Activated CD4-positive, alpha-beta memory T cell treated with anti-CD3 and anti-CD28 coated beads for 36 hours (primary cell): Measurements from ENCODE around the gene ABHD2. TPM values are rescaled to one million over a fixed set of nuclear protein-coding genes. Genes with fewer than 3 reads are reported as not detected.
"Not testable (repeated sequence)": the region's sequence is repeated elsewhere in the genome, so short reads cannot be mapped to it uniquely, and the experiment has no call there.

ENCODE experiments used
- CTCF ChIA-PET: fragments of 350-600 bp; sonication (Branson Sonifier 250); formaldehyde crosslinking; loops from one replicate; lab custom pipeline; 2021; ENCODE audit warnings: antibody characterized with exemption, inconsistent platforms; lab: Charles Lee
- POLR2A ChIA-PET: fragments of 350-600 bp; sonication (Branson Sonifier 250); formaldehyde crosslinking; loops from one replicate; lab custom pipeline; 2021; ENCODE audit warnings: antibody characterized with exemption; lab: Charles Lee
- DNase-seq: peaks from one replicate; pipeline ENCODE4 v3.0.0-alpha.2; 2020
- H3K27ac Mint-ChIP-seq: one replicate; pipeline ENCODE4 v1.8.0; 2021; ENCODE audit warnings: mixed read lengths
- H3K27me3 Mint-ChIP-seq: one replicate; pipeline ENCODE4 v1.8.0; 2021; ENCODE audit warnings: mixed read lengths
- H3K36me3 Mint-ChIP-seq: one replicate; pipeline ENCODE4 v1.8.0; 2021; ENCODE audit warnings: mixed read lengths
- H3K4me1 Mint-ChIP-seq: one replicate; pipeline ENCODE4 v1.8.0; 2021; ENCODE audit warnings: low read depth, mixed read lengths
- H3K4me3 Mint-ChIP-seq: one replicate; pipeline ENCODE4 v1.8.0; 2021; ENCODE audit warnings: mild to moderate bottlenecking, mixed read lengths
- H3K9me3 Mint-ChIP-seq: one replicate; pipeline ENCODE4 v1.8.0; 2021; ENCODE audit warnings: mixed read lengths
- intact Hi-C: fragments of 100-400 bp; cut with micrococcal nuclease; formaldehyde crosslinking; loops from one replicate; pipeline ENCODE4 v1.15.1; 2023
- total RNA-seq, 2 experiments: library from RNA; stranded (reverse); gene quantifications; one replicate each; pipeline ENCODE4 v1.2.3, GENCODE V29; 2021

ABHD2 gene
- total RNA-seq, 2 experiments from 2014 or later = 36.0 to 38.5 TPM

- Mint-ChIP-seq H3K27me3 (no peaks in the 10 kb centered on the region), H3K4me1 (peaks cover 15% of the 10 kb centered on the region), H3K4me3 (no peak overlapping the region), H3K36me3 (no peaks in the 10 kb centered on the region), H3K9me3 (no peaks in the 10 kb centered on the region), H3K27ac (no peak overlapping the region)
- ChIA-PET CTCF (interaction anchor here (2.6 kb wide), 1 partner anchor 18 kb away, joined by 9 read pairs; no protein-coding TSS in a partner anchor), POLR2A (no interaction called here)
- intact Hi-C loops = no loop called here
- no peak for DNase-seq
Measured at GRCh38 chr15:89075846-89076245, 12.4 kb upstream of the ABHD2 start.

DNA sequence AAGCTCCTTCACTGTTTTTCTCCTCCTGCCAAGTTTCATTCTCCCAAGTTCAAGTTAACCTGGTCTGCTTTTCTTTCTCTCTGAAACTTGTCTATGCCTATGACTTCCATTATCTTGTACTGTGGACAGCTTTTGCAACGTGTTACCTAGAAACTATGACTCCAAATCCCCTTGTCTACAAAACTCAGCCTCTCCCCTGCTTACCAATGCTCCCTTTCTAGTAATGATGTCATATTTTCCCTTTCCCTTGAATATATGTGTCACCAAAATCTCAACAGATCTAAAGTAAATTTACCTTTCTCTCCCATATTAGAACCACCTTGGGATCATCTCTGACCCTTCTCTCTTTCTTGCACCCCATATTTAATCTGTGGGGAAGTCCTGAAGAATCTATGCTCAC, 10.5 kb upstream of the ABHD2 start:
- no peak for DNase-seq
- H3K27ac Mint-ChIP-seq = no peak overlapping the region
- H3K4me1 Mint-ChIP-seq = peaks cover 15% of the 10 kb centered on the region
- ChIA-PET POLR2A (interaction anchor here (1.2 kb wide), 1 partner anchor 11 kb away, joined by 5 read pairs; the partner anchor contains the start of gene ABHD2), CTCF (interaction anchor here (1.1 kb wide), 1 partner anchor 98 kb away, joined by 3 read pairs; no protein-coding TSS in a partner anchor)
- no peak overlapping the region for H3K4me3 Mint-ChIP-seq
- H3K9me3 Mint-ChIP-seq = no peaks in the 10 kb centered on the region
- no peaks in the 10 kb centered on the region for H3K27me3 Mint-ChIP-seq
- no peaks in the 10 kb centered on the region for H3K36me3 Mint-ChIP-seq
- intact Hi-C loops = loop anchor here (1.0 kb wide), 1 partner anchor 11 kb away; the partner anchor contains the start of gene ABHD2

- H3K4me3 Mint-ChIP-seq = no peak overlapping the region
- no peaks in the 10 kb centered on the region for H3K36me3 Mint-ChIP-seq
- ChIA-PET POLR2A (interaction anchor here (1.4 kb wide), 1 partner anchor 11 kb away, joined by 3 read pairs; no protein-coding TSS in a partner anchor), CTCF (interaction anchor here (1.1 to 1.7 kb wide), 3 partner anchors 9 to 174 kb away, joined by 3 to 8 read pairs (median 3); partner anchors contain the start of gene ABHD2)
- H3K27ac Mint-ChIP-seq = no peak overlapping the region
- H3K27me3 Mint-ChIP-seq = no peaks in the 10 kb centered on the region
- intact Hi-C loops = no loop called here
- H3K4me1 Mint-ChIP-seq = peaks cover 15% of the 10 kb centered on the region
- no peaks in the 10 kb centered on the region for H3K9me3 Mint-ChIP-seq
- DNase-seq = no peak
Measured at GRCh38 chr15:89078851-89079810, 9.1 kb upstream of the ABHD2 start.

- H3K27ac Mint-ChIP-seq = no peak overlapping the region
- H3K4me1 Mint-ChIP-seq = peaks cover 10% of the 10 kb centered on the region
- intact Hi-C loops = no loop called here
- H3K27me3 Mint-ChIP-seq = no peaks in the 10 kb centered on the region
- ChIA-PET CTCF (no interaction called here), POLR2A (no interaction called here)
- no peak overlapping the region for H3K4me3 Mint-ChIP-seq
- H3K36me3 Mint-ChIP-seq = no peaks in the 10 kb centered on the region
- DNase-seq = no peak
- H3K9me3 Mint-ChIP-seq = no peaks in the 10 kb centered on the region
Measured at GRCh38 chr15:89081878-89082277, 6.4 kb upstream of the ABHD2 start.

- intact Hi-C loops = no loop called here
- POLR2A ChIA-PET = no interaction called here
- Mint-ChIP-seq H3K4me3 (no peak overlapping the region), H3K27ac (no peak overlapping the region), H3K36me3 (no peaks in the 10 kb centered on the region), H3K4me1 (no peaks in the 10 kb centered on the region), H3K9me3 (no peaks in the 10 kb centered on the region), H3K27me3 (no peaks in the 10 kb centered on the region)
- CTCF ChIA-PET = no interaction called here
- no peak for DNase-seq
Measured at GRCh38 chr15:89083246-89083645, 5.0 kb upstream of the ABHD2 start.

DNA sequence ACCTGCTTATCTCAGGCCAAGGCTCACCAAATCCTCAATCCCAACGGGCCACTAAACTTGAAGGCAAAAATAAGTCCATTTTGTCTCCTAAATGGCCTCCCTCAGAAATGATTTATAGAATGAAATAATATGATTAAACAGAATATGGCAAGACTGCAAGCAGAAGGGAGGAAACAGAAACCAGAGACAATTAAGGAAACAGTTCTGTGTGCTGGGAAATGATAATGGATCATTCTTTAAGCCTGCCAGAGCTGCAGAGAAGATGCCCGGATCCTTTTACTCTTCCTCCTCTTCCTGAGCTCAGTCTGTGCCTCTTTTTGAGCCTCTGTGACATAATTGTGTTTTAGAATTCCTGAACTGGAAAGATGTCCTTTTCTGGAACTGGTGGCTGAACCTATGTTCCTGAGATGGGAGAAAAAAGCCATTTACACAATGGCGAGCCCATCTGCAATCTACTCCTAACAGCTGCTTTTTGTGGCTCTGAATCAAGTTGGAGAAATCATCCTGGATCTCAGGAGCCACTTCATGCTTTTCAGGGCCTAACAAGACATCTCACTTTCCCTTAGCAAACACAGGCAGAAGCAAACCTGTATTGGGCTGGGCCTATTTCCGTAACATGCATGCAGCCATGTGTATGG, 2.8 kb upstream of the ABHD2 start:
- intact Hi-C loops = loop anchor here (5.0 kb wide), 1 partner anchor 463 kb away; the partner anchor contains the start of gene AEN
- Mint-ChIP-seq H3K4me1 (peaks cover 13% of the 10 kb centered on the region), H3K4me3 (no peak overlapping the region), H3K9me3 (no peaks in the 10 kb centered on the region), H3K27me3 (no peaks in the 10 kb centered on the region), H3K27ac (no peak overlapping the region), H3K36me3 (no peaks in the 10 kb centered on the region)
- POLR2A ChIA-PET = no interaction called here
- no peak for DNase-seq
- CTCF ChIA-PET = interaction anchor here (0.7 to 0.8 kb wide), 2 partner anchors 24 to 44 kb away, joined by 3 read pairs; no protein-coding TSS in a partner anchor

- POLR2A ChIA-PET = not testable (repeated sequence)
- CTCF ChIA-PET = interaction anchor here (1.2 to 7.8 kb wide), 2 partner anchors 28 to 121 kb away, joined by 3 to 52 read pairs; no protein-coding TSS in a partner anchor
Measured at GRCh38 chr15:89085933-89086332, 2.3 kb upstream of the ABHD2 start.

GRCh38 chr15:89086390-89086789, 1.9 kb upstream of the ABHD2 start:
- H3K27ac Mint-ChIP-seq, H3K9me3 Mint-ChIP-seq, POLR2A ChIA-PET, DNase-seq, H3K36me3 Mint-ChIP-seq, H3K27me3 Mint-ChIP-seq, H3K4me3 Mint-ChIP-seq: not testable (repeated sequence)
- H3K4me1 Mint-ChIP-seq = peaks cover 23% of the 10 kb centered on the region
- intact Hi-C loops = loop anchor here (5.0 kb wide), 1 partner anchor 464 kb away; the partner anchor contains the start of gene AEN
- CTCF ChIA-PET = interaction anchor here (1.2 to 7.8 kb wide), 2 partner anchors 28 to 121 kb away, joined by 3 to 52 read pairs; no protein-coding TSS in a partner anchor

More at GRCh38 chr15:89085933-89086332, 2.3 kb upstream of the ABHD2 start:
- H3K4me3 Mint-ChIP-seq, H3K27me3 Mint-ChIP-seq, H3K36me3 Mint-ChIP-seq, H3K27ac Mint-ChIP-seq, H3K9me3 Mint-ChIP-seq, DNase-seq: not testable (repeated sequence)
- intact Hi-C loops = loop anchor here (5.0 kb wide), 1 partner anchor 464 kb away; the partner anchor contains the start of gene AEN
- peaks cover 18% of the 10 kb centered on the region for H3K4me1 Mint-ChIP-seq

GRCh38 chr15:89087161-89087829, 961 bp upstream of the ABHD2 start:
- Mint-ChIP-seq H3K36me3 (peaks cover 2% of the 10 kb centered on the region), H3K27ac (no peak overlapping the region), H3K27me3 (no peaks in the 10 kb centered on the region), H3K4me3 (no peak overlapping the region), H3K4me1 (peaks cover 31% of the 10 kb centered on the region), H3K9me3 (no peaks in the 10 kb centered on the region)
- intact Hi-C loops = loop anchor here (5.0 kb wide), 1 partner anchor 465 kb away; the partner anchor contains the start of gene AEN
- DNase-seq = no peak
- POLR2A ChIA-PET = interaction anchor here (0.6 to 4.3 kb wide), 4 partner anchors 10 to 80 kb away, joined by 4 to 26 read pairs (median 7); no protein-coding TSS in a partner anchor
- CTCF ChIA-PET = interaction anchor here (0.9 to 7.8 kb wide), 9 partner anchors 8 to 119 kb away, joined by 3 to 52 read pairs (median 5); no protein-coding TSS in a partner anchor

DNA sequence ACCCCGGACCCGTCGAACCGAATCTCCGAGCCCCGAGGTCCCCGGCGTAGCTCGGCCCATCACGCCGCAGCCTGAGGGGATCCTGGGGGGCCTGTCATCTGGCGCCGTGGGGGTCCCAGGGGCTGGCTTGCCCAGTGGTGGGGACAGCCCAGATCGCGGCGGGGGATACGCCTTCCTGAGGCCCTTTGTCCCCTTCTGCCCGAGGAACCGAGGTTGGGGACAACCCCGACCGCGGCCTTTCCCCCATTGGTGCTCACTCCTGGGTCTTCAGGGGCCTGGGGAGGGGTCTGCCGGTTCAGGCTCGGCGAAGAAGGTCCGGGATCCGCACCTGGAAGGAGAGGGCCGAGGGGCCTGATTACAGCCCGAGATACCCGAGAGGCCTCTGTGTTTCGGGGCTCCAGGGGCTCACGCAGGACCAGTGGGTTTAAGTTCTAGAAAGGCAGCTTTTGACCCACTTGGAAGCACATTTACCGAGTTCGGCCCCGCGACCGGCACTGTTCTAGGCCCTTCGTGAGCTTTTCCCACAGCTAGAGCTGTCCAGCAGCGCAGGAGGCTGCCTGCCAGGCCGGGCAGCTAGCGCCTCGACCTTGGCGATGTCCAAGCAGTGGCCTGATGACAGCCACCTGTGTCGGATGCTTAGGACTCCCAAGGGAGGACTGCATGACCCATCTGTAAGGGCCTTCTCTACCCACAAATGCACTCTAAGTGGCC, 504 bp downstream of the ABHD2 start:
- intact Hi-C loops = loop anchor here (1.0 to 5.0 kb wide), 4 partner anchors 11 to 542 kb away; partner anchors contain the start of genes AEN, DET1 and FANCI
- ChIA-PET CTCF (interaction anchor here (0.8 to 7.8 kb wide), 12 partner anchors 20 to 184 kb away, joined by 3 to 52 read pairs (median 4); partner anchors contain the start of gene FANCI), POLR2A (interaction anchor here (0.6 to 4.3 kb wide), 9 partner anchors 10 to 156 kb away, joined by 3 to 26 read pairs (median 4); no protein-coding TSS in a partner anchor)
- Mint-ChIP-seq H3K9me3 (no peaks in the 10 kb centered on the region), H3K36me3 (peaks cover 7% of the 10 kb centered on the region), H3K27ac (no peak overlapping the region), H3K4me3 (no peak overlapping the region), H3K27me3 (no peaks in the 10 kb centered on the region), H3K4me1 (peaks cover 41% of the 10 kb centered on the region)
- DNase-seq = peak; percentile 28
